Inflammatory macrophage (primary cell): ENCODE results near the gene UTS2R.
A peak's percentile ranks its signal among the peaks of the same experiment; 100 is the strongest.
"Not testable (repeated sequence)": the region's sequence is repeated elsewhere in the genome, so short reads cannot be mapped to it uniquely, and the experiment has no call there.

ENCODE experiments used
- DNase-seq, 2 donors: peaks; one replicate each; pipeline ENCODE4 v3.0.0-alpha.2; 2020 to 2022

Gene UTS2R

DNA sequence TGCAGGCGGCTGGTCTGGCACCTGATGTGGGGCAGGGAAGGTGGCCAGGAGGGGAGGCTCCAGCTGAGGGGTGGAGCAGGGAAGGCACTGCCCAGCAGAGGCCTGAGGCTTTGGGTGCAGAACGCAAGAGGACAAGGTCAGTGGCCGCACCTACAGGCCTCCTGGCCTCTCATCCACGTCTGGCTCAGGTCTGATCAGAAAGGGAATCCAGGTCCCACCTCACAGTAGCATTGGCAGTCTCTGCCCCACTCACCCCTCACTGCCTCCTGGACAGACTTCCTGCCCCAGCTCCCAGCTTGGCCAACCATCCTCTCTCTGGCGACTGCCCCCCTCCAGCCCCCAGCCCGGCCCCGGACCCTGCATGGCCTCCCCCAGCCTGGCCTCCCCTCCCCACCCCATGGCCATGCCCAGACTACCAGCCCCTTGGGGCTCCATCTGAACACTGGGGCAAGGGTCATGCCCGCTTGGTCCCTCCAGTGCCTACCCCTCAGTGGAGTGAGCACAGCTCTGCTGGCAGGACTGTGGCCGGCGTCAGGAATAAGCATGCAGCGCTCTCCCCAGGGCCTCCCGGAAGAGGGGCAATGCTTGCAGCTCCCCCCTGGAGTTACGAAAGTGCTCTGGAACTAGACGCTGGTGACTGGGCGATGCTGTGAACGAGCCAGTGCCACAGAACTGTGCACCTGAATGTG lies 4.6 kb downstream of the UTS2R start:
- DNase-seq = no peak

DNA sequence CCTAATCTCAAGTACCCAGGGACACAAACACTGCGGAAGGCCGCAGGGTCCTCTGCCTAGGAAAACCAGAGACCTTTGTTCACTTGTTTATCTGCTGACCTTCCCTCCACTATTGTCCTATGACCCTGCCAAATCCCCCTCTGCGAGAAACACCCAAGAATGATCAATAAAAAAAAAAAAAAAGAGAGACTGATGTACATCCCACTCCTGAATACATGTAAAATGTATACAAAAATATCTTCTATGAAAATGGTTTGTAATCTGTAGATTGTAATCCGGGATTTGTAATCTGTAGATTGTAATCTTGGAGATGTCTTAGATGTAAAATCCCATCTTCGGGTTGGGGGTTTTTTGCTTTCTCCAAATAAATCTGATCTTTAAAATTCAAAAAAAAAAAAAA lies 5.7 kb downstream of the UTS2R start:
- not testable (repeated sequence) for DNase-seq

GRCh38 chr17:82377924-82378740 lies 6.6 kb downstream of the UTS2R start:
- no peak for DNase-seq

- DNase-seq = no peak
These were observed 7.1 kb downstream of the UTS2R start for GRCh38 chr17:82378741-82379021.

GRCh38 chr17:82380860-82381702 lies 9.5 kb downstream of the UTS2R start:
- no peak for DNase-seq

DNA sequence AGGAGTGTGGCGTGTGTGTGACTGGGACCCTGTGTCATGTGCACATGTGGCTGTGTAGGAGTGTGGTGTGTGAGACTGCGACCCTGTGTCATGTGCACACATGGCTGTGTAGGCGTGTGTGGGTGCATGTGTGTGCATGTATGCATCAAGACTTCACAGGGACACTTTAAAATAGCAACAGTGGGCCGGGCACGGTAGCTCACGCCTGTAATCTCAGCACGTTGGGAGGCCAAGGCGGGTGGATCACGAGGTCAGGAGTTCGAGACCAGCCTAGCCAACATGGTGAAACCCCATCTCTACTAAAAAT lies 10.1 kb downstream of the UTS2R start:
- not testable (repeated sequence) for DNase-seq

DNA sequence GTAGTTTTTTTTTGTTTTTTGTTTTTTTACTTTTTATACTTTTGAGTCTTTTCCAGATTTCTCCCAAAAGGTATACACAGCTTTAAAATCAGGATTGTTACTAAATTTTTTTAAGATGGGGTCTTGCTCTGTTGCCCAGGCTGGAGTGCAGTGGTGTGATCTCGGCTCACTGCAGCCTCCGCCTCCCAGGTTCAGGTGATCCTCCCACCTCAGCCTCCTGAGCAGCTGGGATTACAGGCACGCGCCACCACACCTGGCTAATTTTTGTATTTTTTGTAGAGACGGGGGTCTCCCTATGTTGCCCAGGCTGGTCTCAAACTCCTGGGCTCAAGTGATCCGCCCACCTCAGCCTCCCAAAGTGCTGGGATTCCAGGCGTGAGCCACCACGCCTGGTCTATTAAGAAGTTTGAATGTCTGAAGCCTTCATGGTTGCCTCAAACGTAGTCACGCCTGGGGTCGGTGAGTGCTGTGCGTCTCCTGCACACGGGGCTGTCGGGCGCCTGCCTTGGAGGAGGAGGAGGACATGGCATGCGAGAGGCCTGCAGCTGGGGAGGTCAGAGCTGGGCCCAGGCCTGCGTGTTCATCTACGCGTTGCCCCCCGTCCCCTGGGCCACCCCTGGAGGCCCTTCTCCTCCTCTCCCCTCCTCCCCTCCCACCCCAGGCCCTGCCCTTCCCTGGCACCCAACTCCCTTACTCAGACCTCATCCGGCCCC lies 10.8 kb downstream of the UTS2R start:
- not testable (repeated sequence) for DNase-seq

- no peak for DNase-seq
These were observed 11.3 kb downstream of the UTS2R start for GRCh38 chr17:82382933-82383255.

DNA sequence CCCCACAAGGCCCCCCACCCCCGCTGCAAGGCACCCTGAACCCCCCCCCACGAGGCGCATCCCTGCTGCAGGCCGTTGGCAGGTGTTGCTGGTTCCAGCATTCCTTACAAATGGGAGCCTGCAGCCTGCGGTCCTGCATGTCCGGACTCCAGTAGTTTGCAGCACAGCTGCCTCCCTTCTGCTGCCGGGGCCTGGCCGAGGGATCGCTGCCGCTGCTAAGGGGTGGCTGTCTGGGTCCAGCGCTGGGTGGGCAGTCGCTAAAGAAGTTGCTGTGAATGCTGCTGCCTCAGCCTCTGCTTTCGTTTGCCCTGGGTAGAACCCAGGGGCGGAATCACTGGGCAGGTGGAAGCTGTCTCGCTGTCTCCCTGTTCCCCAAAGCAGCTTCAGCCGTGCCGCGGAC lies 11.8 kb downstream of the UTS2R start:
- DNase-seq = no peak

- no peak for DNase-seq
These were observed 12.6 kb downstream of the UTS2R start for GRCh38 chr17:82384051-82384729.

GRCh38 chr17:82384730-82385481 lies 13.3 kb downstream of the UTS2R start:
- DNase-seq = no peak

DNA sequence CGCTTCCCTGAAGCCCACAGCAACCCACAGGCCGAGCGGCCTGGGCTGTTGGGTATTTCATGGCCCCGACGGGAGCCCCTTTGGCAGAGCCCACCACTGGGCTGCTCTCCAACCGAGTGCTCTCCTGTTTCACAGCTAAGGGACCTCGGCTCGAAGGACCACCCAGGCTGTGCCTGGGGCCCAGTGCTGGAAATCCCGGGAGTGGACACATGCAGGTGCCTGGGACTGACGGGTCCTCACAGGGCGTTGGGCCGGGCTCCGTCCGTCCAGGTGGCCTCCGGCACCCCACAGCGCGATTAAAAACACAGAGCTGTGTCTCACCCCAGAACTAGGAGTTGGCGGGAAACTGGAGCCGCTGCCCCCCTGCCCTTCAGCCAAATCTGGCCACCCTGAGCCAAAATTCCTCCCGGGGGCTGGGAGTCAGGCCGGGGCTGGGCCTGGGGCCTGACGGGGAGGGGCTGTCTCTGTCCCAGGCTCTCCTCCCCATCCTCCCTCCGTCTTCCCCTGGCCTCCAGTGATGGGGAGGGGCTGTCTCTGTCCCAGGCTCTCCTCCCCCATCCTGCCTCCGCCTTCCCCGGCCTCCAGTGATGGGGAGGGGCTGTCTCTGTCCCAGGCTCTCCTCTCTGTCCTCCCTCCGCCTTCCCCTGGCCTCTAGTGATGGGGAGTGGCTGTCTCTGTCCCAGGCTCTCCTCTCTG lies 14.1 kb downstream of the UTS2R start:
- DNase-seq = no peak

DNA sequence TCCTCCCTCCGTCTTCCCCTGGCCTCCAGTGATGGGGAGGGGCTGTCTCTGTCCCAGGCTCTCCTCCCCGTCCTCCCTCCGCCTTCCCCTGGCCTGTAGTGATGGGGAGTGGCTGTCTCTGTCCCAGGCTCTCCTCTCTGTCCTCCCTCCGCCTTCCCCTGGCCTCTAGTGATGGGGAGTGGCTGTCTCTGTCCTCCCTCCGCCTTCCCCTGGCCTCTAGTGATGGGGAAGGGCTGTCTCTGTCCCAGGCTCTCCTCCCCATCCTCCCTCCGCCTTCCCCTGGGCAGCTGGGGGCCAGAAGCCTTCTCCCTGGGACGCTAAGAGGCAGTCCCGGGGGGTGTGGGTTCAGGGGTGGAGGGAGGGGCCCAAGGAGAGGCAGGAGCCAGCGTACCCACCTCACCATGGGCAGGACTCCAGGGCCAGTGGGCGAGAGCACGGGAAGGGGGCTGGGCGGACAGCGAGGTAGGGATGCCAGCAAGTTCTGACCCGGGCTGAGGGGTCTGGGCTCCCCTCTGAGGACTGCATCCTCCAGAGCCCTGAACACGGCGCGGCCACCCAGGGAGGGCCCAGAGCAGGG lies 14.8 kb downstream of the UTS2R start:
- no peak for DNase-seq

GRCh38 chr17:82386881-82387704 lies 15.5 kb downstream of the UTS2R start:
- DNase-seq = peak; percentile 16 to 34

- DNase-seq = no peak
These were observed 16.1 kb downstream of the UTS2R start for GRCh38 chr17:82387705-82388106.

GRCh38 chr17:82388223-82388921 lies 16.8 kb downstream of the UTS2R start:
- no peak for DNase-seq

DNA sequence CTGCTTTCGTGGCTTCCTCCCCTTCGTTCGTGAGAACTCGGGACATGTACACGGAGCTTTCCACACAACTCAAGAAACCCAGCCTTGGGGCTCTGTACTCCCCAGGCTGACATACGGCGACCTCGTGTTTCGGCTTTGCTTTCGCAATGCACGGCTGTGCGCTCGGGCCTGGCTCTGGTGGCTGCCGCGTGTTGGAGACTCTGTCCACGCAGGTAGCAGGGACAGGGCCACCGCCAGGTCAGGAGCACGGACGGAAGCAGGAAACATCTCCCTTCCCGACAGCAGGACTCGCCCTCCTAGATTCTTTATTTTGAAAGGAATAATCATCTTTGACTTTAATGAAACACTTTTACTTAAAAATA lies 17.3 kb downstream of the UTS2R start:
- peak in 1 of 2 donors; percentile 20 for DNase-seq

- no peak for DNase-seq
These were observed 17.8 kb downstream of the UTS2R start for GRCh38 chr17:82389379-82389778.
